NCI-H82 (cell line): Measurements from ENCODE around the gene SLC35E2B.
"Not testable (repeated sequence)": the region's sequence is repeated elsewhere in the genome, so short reads cannot be mapped to it uniquely, and the experiment has no call there.

Source experiments
- DNase-seq: peaks from one replicate; lab custom pipeline; 2025; lab: John Stamatoyannopoulos, UW

Gene SLC35E2B

DNA sequence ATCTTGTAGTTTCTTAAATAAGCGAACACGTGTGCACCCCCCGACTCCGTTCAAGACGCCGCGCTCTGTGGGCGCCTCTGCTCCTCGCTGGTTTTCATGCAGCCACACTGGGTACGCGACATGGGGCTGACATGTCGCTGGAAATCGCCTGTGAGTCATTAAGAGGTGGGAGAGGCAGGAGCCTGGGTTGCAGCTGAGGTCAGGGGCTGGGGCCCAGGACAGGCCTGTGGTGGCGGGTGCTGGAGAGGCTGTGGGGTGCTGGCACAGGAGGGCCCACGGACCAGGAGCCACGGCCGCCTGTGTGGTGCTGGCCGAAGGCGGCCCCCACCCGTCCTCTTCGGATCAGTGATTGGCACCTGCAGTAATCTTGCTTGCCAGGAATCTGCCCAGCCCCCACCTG lies 17.8 kb downstream of the SLC35E2B start:
- DNase-seq = not testable (repeated sequence)

- no peak for DNase-seq
Observed at GRCh38 chr1:1672181-1672965, 20.2 kb downstream of the SLC35E2B start.

GRCh38 chr1:1671365-1672119 lies 21.1 kb downstream of the SLC35E2B start:
- no peak for DNase-seq

DNA sequence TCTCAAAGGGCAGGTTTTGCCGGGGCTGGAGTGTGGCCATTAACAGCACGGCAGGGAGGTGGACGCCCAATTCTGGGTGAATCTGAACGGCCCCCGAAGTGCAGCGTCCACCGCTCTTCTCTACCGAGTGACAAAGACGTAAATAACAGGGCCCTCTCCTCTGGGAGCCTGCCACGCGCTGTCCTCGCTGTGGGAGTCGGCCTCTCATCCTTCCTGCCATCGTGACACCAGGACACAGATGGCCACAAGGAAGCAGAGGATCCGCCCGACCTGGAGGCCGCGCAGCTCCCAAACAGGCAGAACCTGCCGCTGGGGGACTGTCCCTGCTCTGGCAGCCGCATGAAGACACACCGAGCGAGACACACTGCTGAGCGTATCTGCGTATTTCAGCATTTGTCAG lies 21.7 kb downstream of the SLC35E2B start:
- DNase-seq = no peak

GRCh38 chr1:1669468-1670440 lies 22.8 kb downstream of the SLC35E2B start:
- no peak for DNase-seq

- no peak for DNase-seq
Observed at GRCh38 chr1:1666526-1666925, 26.1 kb downstream of the SLC35E2B start.

- DNase-seq = peak; percentile 45
Observed at GRCh38 chr1:1665815-1666251, 26.8 kb downstream of the SLC35E2B start.

DNA sequence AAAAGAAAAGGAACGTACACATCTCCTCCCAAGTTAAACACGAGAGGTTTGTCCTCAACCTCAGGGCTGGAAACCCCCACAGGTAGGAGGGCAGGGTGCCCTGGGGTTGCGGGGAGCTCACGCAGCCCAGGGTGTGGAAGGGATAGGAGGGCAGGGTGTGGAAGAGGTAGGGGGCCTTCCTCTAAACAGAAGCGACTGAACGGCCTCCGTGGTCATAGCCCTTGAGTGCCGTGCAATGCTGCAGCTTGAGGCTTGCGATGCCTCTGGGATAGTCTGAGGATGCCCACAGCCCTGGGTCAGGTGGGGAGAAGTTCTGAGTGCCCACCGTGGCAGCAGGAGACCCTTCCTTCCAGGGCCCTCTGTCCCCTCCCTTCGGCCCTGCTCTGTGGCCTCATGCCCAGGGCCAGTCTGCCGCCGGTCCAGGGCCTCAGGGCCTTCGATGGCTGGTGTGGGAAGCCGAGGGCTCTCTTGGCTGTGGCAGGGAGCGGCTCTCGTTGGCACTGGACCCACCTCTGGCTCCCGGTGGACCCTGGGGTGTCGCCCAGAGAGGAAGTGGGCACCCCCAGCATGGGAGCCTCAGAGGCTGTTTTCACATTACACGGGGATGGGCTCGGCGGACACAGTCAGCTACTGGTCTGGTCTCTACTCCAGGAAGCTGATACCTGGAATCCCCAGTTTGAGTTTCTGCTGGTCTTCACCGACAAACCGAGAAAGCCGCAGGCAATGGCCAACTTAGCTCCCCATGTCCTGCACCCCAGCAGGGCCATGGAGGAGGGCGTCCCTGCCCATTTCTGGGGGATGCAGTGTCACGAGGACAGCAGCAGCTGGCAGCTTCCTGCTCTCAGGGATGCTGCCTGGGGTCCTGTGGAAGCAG lies 27.4 kb downstream of the SLC35E2B start:
- DNase-seq = no peak

GRCh38 chr1:1664318-1664717 lies 28.3 kb downstream of the SLC35E2B start:
- DNase-seq = not testable (repeated sequence)

GRCh38 chr1:1662830-1663560 lies 29.6 kb downstream of the SLC35E2B start:
- not testable (repeated sequence) for DNase-seq

- DNase-seq = not testable (repeated sequence)
Observed at GRCh38 chr1:1662392-1662791, 30.2 kb downstream of the SLC35E2B start.

GRCh38 chr1:1658583-1659549 lies 33.7 kb downstream of the SLC35E2B start, which contains the start of gene CDK11B:
Gene CDK11B, minus strand, starts transcription at chr1:1659004. Its CDS starts 1,519 bp downstream, at chr1:1657485.
- DNase-seq = peak; percentile 92

- not testable (repeated sequence) for DNase-seq
Observed at GRCh38 chr1:1648265-1648664, 44.3 kb downstream of the SLC35E2B start.

DNA sequence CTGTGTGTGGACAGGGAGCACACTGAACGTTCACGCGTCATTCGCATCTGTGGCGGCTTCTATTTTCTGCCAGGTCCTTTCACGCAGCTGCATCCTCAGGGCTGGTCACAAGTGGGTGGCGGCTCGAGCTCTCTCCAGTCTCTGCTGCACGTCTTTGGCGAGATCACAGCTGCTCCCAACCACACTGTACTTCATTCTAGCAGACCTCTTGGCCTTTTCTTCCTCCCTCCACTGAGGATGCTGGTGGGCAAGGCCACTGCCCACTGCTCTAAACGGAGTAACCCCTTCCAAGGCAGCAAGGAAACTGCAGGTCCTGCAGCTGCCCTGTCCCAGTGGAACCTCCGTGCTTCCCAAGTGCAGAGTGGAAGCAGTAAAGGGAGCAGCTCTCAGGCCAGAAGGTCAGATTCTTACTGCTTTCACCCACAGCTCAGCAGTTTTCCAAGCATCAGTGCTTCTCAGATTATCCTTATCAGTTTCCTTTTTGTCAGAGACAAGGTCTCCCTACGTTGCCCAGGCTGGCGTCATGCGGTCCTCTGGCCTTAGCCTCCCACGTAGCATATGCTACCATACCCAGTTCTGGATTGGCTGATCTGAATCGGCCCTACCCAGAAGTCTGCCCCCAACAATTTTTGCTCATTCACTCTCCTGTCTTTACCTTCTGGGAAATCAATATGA lies 44.9 kb downstream of the SLC35E2B start:
- DNase-seq = not testable (repeated sequence)

DNA sequence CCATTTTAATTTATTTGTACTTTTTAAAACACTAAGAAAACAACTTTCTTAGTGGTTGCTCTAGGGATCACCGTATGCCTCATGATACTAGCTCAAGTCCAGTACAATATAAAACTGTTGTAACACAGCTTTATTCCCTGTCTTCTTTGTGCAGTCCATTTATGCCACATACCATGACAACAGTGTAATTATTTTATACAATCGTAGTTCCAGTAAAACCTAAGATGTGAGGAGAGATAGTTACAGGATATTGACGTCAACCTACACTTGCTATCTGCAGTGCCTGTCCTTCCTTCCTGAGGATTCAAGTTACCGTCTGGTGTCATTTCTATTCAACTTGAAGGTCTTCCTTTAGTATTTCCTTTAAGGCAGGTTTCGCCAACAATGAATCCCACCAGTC lies 46.3 kb downstream of the SLC35E2B start:
- DNase-seq = not testable (repeated sequence)

DNA sequence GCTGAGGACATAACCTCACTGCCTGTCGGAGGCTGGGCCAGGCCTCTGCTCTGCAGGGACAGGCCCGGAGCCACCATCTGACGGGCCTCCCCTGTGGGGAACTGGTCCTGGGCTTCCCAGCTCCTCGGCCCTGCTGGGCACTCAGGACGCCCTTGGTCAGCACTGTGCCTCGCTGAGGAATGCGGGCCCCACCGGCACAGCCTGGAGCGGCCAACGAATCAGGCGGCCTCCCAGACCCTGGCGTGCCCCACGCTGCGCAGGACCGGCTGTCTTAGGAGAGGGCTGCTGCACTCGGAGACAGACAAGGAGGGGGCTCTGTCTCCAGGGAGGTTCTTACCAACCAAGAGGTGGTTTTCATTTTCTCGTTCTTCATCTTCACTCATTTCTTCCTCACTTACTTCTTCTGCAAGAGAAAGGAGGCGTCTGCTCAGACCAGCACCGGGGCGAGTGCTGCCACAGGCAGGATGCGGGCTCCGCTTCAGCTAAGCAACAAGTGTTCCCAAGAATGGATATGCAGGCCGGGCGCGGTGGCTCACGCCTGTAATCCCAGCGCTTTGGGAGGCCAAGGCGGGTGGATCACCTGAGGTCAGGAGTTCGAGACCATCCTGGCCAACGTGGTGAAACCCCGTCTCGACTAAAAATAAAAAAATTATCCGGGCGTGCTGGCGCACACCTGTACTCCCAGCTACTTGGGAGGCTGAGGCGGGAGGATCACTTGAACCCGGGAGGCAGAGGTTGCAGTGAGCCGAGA lies 51.7 kb downstream of the SLC35E2B start:
- DNase-seq = not testable (repeated sequence)

DNA sequence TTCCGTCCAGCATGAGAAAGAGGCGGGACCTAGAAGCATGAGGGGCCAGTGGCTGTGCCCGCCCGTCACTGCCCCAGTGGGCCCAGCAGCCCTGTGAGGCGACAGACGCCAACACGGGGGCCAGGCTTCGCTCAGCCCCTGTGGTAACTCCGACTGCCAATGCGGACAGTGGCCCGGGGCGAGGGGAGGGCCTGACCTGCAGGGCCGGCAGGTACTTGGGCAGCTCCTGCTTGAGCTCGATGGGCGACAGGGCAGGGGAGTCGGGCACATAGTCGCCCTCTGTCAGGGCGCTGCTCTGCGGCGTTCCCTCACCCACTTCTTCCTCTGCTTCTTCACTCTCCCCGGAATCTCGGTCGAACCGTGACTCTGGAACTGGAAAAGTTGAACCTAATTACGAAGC lies 52.5 kb downstream of the SLC35E2B start:
- DNase-seq = not testable (repeated sequence)

- DNase-seq = not testable (repeated sequence)
Observed at GRCh38 chr1:1639368-1639767, 53.2 kb downstream of the SLC35E2B start.
